Skeletal muscle tissue (tissue), 4 donors: Measurements from ENCODE around the gene ZNF808. TPM values are rescaled to one million over a fixed set of nuclear protein-coding genes. Genes with fewer than 3 reads are reported as not detected.
"Not testable (repeated sequence)": the region's sequence is repeated elsewhere in the genome, so short reads cannot be mapped to it uniquely, and the experiment has no call there.

ENCODE experiments used
- H3K27ac ChIP-seq: one replicate; pipeline ENCODE4 v1.7.0; 2013; ENCODE audit warnings: mild to moderate bottlenecking, low read depth, low read length, inconsistent platforms
- H3K27me3 ChIP-seq, 3 donors: one replicate each; pipeline ENCODE4 v1.7.0; 2013; ENCODE audit warnings: low read length in 3 of 3; ENCODE audit not compliant: control insufficient read depth in 3 of 3, insufficient read depth in 3 of 3
- H3K36me3 ChIP-seq, 3 donors: one replicate each; pipeline ENCODE4 v1.7.0; 2013; ENCODE audit warnings: low read length in 3 of 3; ENCODE audit not compliant: control insufficient read depth in 3 of 3, insufficient read depth in 3 of 3
- H3K4me1 ChIP-seq, 3 donors: one replicate each; pipeline ENCODE4 v1.7.0; 2013; ENCODE audit warnings: low read length in 3 of 3, mild to moderate bottlenecking in 3 of 3; ENCODE audit not compliant: control insufficient read depth in 3 of 3, insufficient read depth in 3 of 3
- H3K4me3 ChIP-seq, 3 donors: one replicate each; pipeline ENCODE4 v1.7.0; 2013; ENCODE audit warnings: low read length in 3 of 3
- H3K9ac ChIP-seq, 3 donors: one replicate each; pipeline ENCODE4 v1.7.0; 2013; ENCODE audit warnings: low read length in 3 of 3, mild to moderate bottlenecking in 3 of 3, moderate library complexity in 2 of 3, low read depth in 1 of 3
- H3K9me3 ChIP-seq, 3 donors: one replicate each; pipeline ENCODE4 v1.7.0; 2013; ENCODE audit warnings: low read length in 3 of 3; ENCODE audit not compliant: control insufficient read depth in 3 of 3
- total RNA-seq: library from RNA; depleted of rRNA; stranded (reverse); fragments of >200 nt; gene quantifications from one replicate; pipeline ENCODE4 v1.2.3, GENCODE V29; 2014
- donor health status: Osteomylitis.

ZNF808 gene
- total RNA-seq, 1 donor from 2014 or later = 19.3 TPM

DNA sequence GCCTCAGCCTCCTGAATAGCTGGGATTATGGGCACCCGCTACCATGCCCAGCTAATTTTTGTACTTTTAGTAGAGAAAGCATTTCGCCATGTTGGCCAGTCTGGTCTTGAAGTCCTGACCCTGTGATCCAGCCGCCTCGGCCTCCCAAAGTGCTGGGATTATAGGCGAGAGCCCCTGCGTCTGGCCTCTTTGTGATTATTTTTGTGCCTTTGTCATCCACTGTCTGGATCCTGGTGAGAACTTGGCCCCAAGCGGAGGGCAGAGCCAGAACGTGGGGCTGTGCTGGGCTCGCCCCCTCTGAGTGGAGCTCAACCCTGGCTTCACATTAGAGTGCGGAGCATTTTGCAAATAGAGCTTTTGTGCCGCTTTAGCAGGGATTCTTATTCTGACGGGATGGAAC, 26.5 kb upstream of the ZNF808 start:
- not testable (repeated sequence) for H3K27me3 ChIP-seq, H3K4me3 ChIP-seq, H3K9ac ChIP-seq, H3K36me3 ChIP-seq, H3K27ac ChIP-seq, H3K4me1 ChIP-seq, H3K9me3 ChIP-seq

DNA sequence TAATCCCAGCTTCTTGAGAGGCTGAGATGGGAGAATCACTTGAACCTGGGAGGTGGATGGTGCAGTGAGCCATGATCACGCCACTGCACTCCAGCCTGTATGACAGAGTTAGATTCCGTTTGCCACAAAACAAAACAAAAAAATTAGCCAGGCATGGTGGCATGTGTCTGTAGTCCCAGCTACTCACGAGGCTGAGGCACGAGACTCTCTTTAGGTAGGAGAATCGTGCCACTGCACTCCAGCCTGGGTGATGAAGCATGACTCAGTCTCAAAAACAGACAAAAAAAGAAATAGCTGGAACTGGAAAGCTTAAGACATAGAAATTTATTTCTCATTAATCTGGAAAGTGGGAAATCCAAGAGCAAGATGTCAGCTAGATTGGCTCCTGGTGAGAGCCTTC, 20.2 kb upstream of the ZNF808 start:
- peaks cover 5 to 13% (median 9%) of the 10 kb centered on the region in 3 donors for H3K36me3 ChIP-seq
- H3K9me3 ChIP-seq = peaks cover 0 to 11% (median 3%) of the 10 kb centered on the region in 3 donors

DNA sequence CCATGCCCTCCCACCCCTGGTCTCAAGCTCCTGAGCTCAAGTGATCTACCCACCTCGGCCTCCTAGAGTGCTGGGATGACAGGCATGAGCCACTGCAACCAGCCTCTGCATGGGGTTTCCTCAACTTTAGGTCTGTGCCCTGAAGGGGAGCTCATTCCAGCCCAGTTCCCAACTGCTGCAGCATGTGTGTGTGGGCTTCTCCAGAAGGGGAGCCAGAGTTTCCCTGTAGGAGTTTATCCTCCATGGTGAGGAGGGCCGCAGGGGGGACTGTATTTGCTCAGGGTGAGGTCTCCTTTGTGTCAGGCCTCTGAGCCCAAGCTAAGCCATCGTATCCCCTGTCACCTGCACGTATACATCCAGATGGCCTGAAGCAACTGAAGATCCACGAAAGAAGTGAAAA, 11.3 kb upstream of the ZNF808 start:
- Histone ChIP-seq H3K27me3 (no peaks in the 10 kb centered on the region), H3K9ac (no peak overlapping the region), H3K4me1 (no peaks in the 10 kb centered on the region), H3K9me3 (peaks cover 3 to 10% (median 10%) of the 10 kb centered on the region in 3 donors), H3K27ac (no peak overlapping the region), H3K4me3 (no peak overlapping the region), H3K36me3 (peaks cover under 1 to 4% (median 2%) of the 10 kb centered on the region in 3 donors)

More for the DNA sequence above, 20.2 kb upstream of the ZNF808 start:
- H3K27me3 ChIP-seq = no peaks in the 10 kb centered on the region
- no peak overlapping the region for H3K9ac ChIP-seq
- H3K4me3 ChIP-seq = no peak overlapping the region
- no peak overlapping the region for H3K27ac ChIP-seq
- no peaks in the 10 kb centered on the region for H3K4me1 ChIP-seq

DNA sequence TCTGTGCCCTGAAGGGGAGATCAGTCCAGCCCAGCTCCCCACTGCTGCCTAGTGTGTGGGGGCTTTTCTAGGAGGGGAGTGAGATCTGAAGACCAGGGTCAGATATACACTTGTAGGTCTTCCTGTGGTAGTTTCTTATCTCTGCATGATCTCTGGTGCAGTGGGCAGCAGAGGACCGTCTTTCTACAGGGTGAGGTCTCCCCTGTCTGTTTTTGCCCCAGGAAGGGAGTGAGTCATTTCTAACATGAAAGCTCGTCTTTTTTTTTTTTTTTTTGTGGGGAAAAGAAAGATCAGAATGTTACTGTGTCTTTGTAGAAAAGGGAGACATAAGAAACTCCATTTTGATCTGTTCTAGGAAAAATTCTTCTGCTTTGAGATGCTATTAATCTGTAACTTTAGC, 8.8 kb upstream of the ZNF808 start:
- peaks cover 0 to 8% (median 2%) of the 10 kb centered on the region in 3 donors for H3K9me3 ChIP-seq
- no peak overlapping the region for H3K27ac ChIP-seq
- H3K4me3 ChIP-seq = no peak overlapping the region
- no peaks in the 10 kb centered on the region for H3K27me3 ChIP-seq
- H3K36me3 ChIP-seq = peaks cover 0 to 4% (median 0%) of the 10 kb centered on the region in 3 donors
- H3K4me1 ChIP-seq = no peaks in the 10 kb centered on the region
- H3K9ac ChIP-seq = no peak overlapping the region

DNA sequence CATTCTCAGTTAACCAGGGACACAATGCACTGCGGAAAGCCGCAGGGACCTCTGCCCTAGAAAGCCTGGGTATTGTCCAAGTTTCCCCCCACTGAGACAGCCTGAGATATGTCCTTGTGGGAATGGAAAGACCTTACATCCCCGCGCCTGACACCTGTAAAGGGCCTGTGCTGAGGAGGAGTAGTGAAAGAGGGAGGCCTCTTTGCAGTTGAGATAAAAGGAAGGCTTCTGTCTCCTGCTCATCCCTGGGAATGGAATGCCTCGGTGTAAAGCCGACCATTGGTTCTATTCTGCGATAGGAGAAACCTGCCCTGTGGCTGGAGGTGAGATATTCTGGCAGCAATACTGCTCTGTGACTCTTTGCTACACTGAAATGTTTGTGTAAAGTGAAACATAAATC, 8.3 kb upstream of the ZNF808 start:
- H3K9me3 ChIP-seq, H3K27ac ChIP-seq, H3K36me3 ChIP-seq, H3K4me1 ChIP-seq, H3K9ac ChIP-seq, H3K4me3 ChIP-seq, H3K27me3 ChIP-seq: not testable (repeated sequence)

DNA sequence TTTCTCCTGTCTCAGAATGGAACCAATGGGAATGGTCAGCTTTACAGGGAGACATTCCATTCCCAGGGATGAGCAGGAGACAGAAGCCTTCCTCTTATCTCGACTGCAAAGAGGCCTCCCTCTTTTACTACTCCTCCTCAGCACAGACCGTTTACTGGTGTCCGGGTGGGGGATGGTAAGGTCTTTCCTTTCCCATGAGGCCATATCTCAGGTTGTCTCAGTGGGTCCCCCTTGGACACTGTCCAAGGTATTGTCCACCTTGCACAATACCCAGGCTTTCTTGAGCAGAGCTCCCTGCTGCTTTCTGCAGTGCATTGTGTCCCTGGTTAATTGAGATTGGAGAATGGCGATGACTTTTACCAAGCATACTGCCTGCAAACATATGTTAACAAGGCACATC, 7.5 kb upstream of the ZNF808 start:
- H3K4me1 ChIP-seq = no peaks in the 10 kb centered on the region
- H3K9me3 ChIP-seq = peaks cover 0 to 8% (median 0%) of the 10 kb centered on the region in 3 donors
- H3K27ac ChIP-seq = no peak overlapping the region
- H3K36me3 ChIP-seq = peaks cover 0 to 4% (median 0%) of the 10 kb centered on the region in 3 donors
- H3K4me3 ChIP-seq = no peak overlapping the region
- H3K9ac ChIP-seq = no peak overlapping the region
- no peaks in the 10 kb centered on the region for H3K27me3 ChIP-seq

DNA sequence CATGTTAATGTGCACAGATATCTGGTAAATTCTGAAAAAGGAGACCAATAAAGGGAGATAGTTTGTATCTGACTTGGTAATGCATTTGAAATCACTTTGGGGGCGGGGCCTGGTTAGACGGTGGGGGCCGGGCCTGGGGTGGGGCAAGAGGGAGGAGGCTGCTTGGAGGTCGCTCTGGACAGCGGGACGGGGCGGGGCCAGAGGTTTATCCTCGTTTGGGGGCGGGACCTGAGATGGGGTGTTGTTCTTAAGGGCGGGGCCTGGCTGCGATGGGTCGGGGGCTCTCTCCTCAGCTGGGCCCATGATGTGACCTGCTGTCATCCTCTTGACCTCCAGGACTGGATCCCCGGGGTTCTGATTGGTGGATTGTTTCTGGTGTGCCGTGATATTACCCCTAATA, 4.9 kb upstream of the ZNF808 start:
- Histone ChIP-seq H3K9me3 (peaks cover 0 to 8% (median 0%) of the 10 kb centered on the region in 3 donors), H3K27ac (no peak overlapping the region), H3K4me3 (no peak overlapping the region), H3K27me3 (no peaks in the 10 kb centered on the region), H3K9ac (no peak overlapping the region), H3K36me3 (no peaks in the 10 kb centered on the region), H3K4me1 (peaks cover 3 to 5% (median 4%) of the 10 kb centered on the region in 3 donors)

DNA sequence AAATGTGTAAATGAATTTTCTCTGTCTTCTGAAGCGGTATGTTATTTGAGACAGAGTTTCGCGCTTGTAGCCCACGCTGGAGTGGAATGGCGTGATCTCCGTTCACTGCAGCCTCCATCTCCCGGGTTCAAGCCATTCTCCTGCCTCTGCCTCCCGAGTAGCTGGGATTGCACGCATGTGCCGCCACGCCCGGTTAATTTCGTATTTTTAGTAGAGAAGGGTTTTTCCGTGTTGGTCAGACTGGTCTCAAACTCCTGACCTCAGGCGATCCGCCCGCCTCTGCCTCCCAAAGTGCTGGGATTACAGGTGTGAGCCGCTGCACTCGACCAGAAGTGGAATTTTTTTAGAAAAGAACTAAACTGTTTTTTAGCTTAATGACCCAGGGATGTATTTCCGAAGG, 3.4 kb upstream of the ZNF808 start:
- no peak overlapping the region for H3K9ac ChIP-seq
- H3K27me3 ChIP-seq = no peaks in the 10 kb centered on the region
- H3K27ac ChIP-seq = no peak overlapping the region
- no peak overlapping the region for H3K4me3 ChIP-seq
- peaks cover 0 to 5% (median 0%) of the 10 kb centered on the region in 3 donors for H3K9me3 ChIP-seq
- no peaks in the 10 kb centered on the region for H3K36me3 ChIP-seq
- peaks cover 13 to 15% (median 15%) of the 10 kb centered on the region in 3 donors for H3K4me1 ChIP-seq

DNA sequence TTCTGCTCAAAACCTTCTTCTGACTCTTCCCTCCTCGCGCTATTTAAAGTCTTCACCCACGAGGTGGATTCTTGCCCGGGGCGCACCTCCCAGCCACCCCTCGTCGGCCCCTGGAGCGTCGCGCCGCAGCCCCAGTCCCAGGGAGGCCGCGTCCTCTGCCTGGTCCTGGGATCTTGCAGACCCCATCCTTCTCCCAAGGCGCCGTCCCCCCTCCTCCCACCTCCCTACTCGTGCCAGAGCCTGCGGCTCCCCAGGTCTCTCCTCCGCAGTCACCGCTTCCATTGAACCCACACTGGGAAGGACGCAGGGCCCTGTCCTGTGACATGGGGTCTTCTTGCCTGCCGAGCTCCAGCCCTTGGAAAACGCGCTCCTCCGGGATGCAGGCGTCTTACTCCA, 486 bp downstream of the ZNF808 start:
- peak overlapping the region; percentile 81 to 95 (median 94) for H3K4me3 ChIP-seq
- H3K9ac ChIP-seq = peak overlapping the region; percentile 92 to 98 (median 96)
- no peaks in the 10 kb centered on the region for H3K9me3 ChIP-seq
- H3K27me3 ChIP-seq = no peaks in the 10 kb centered on the region
- no peaks in the 10 kb centered on the region for H3K36me3 ChIP-seq
- peak overlapping the region; percentile 88 for H3K27ac ChIP-seq
- peaks cover 14 to 16% (median 15%) of the 10 kb centered on the region in 3 donors for H3K4me1 ChIP-seq

DNA sequence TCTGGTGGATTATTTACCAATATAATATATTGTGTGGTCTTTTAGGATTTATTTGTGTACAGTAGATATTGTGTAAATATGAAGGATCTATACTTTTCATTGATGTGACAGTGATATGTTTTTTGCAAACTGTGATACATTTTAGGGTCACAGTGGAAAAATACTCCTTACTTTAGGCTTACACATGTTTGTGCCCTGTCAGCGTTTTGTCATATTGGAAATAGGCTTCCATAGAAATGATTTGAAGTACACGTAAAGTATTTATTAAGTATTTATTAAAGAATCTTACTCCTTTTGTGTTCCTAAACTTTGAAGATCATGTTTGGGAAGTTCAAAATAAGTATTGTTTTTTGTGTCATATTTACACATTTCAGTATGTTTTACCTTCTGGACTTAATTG, 5.0 kb downstream of the ZNF808 start:
- Histone ChIP-seq H3K36me3 (no peaks in the 10 kb centered on the region), H3K4me1 (peaks cover 25 to 32% (median 25%) of the 10 kb centered on the region in 3 donors), H3K9ac (no peak overlapping the region), H3K27me3 (no peaks in the 10 kb centered on the region), H3K27ac (no peak overlapping the region), H3K9me3 (no peaks in the 10 kb centered on the region), H3K4me3 (no peak overlapping the region)
